HEK293T (cell line): ENCODE measurements around the gene DOK1.

Source experiments
- FOXK2 ChIP-seq: fragments of 450-650 bp; IDR thresholded peaks from 2 replicates; pipeline ENCODE4 v1.6.1; 2016; ENCODE audit warnings: mild to moderate bottlenecking
- LEF1 ChIP-seq: fragments of 450-650 bp; IDR thresholded peaks from 2 replicates; pipeline ENCODE4 v1.6.1; 2017; ENCODE audit warnings: mild to moderate bottlenecking, borderline replicate concordance
- SP1 ChIP-seq: fragments of 450-650 bp; IDR thresholded peaks from 2 replicates; pipeline ENCODE4 v1.6.1; 2017

DNA sequence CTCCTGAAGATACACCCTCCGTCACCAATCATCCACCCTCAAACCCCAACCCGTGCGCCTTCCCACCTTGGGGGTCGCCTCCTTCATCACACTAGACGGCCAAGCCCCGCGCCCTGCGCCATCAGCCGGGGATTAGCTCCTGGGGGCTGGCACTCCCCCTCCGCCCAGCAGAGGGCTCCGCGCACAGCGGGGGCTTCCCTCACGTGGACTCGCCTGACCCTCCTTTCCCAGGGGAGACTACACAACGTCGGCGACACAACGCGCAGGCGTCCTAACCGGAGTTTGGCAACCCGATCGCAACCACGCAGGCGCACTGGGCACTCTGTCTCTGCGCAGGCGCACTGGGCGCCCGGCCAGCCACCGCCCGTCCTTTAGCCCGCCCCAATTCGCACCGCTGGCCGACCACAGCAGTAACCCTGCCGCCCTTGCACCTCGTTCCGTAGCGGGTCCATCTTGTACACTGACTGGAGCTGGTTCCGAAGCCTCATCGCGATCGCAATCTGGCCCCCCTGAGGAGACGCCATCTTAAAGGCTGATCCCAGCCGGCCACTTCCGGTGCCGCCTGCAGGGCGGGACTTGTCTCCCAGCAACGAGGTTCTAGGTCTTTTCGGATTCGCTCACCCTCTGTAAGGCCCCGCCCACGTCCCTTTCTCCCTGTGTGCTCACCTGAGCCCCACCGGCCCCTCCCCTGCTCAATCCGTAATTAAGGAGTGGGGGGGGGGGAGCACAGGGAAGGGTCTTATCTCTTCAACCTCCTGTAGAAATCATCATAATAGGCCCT lies 47.2 kb upstream of the DOK1 start, which contains the start of gene PCGF1:
- TF ChIP-seq LEF1 (no peak), FOXK2 (no peak), SP1 (no peak)
